ENCODE data around the gene SRRM4.

Gene SRRM4, protein sequence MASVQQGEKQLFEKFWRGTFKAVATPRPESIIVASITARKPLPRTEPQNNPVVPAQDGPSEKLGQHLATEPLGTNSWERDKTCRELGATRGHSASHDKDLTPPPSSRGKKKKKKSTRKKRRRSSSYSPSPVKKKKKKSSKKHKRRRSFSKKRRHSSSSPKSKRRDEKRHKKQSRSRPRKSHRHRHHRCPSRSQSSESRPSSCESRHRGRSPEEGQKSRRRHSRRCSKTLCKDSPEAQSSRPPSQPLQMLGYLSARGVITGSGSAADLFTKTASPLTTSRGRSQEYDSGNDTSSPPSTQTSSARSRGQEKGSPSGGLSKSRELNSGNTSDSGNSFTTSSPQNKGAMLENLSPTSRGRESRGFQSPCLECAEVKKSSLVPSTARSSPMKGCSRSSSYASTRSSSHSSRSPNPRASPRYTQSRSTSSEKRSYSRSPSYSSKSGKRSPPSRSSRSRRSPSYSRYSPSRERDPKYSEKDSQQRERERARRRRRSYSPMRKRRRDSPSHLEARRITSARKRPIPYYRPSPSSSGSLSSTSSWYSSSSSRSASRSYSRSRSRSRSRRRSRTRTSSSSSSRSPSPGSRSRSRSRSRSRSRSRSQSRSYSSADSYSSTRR

DNA sequence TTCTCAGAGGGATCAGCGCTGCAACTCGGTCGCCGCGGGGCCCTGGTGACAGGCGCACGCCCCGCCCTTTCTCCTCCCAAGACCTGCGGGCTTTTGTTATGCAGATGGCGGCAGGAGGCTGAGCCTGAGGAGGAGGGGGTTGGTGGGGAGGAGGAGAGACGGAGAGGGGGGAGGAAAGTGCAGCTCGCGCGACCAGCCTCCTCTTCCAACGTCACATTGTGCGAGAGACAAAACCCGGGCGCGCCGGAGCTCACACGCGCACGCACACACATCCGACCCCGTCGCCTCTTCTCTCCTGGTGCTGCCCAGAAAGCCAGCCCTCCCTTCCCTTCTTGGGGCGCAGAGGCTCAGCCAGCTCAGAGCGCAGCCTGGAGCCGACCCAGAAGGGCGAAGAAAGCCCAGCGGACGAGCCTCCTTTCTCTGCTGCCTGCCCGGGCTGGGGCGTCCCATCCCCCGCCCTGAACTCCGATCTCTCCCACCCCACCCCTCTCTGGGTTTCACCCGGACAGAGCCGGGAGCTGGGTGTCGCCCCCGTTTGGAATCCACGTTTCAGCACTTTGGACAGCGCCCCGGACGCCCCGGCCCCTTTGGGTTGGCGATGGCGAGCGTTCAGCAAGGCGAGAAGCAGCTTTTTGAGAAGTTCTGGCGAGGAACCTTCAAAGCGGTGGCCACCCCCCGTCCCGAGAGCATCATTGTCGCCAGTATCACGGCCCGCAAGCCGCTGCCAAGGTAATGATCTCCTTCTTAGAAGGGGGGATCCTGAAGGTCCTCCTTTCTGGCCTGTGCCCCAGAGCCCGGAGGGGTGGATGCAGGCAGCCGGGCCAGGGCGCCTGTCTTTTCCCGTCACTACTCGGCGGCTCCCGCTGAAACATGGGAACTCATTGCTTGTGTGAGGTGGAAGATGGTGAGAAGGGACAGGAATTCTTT is at the start of gene SRRM4:
Gene SRRM4, plus strand, starts transcription at position 257 of the 927 bp plus-strand sequence. Its CDS starts 342 bp downstream, at position 599.
- TF ChIP-seq, protein P1, sequence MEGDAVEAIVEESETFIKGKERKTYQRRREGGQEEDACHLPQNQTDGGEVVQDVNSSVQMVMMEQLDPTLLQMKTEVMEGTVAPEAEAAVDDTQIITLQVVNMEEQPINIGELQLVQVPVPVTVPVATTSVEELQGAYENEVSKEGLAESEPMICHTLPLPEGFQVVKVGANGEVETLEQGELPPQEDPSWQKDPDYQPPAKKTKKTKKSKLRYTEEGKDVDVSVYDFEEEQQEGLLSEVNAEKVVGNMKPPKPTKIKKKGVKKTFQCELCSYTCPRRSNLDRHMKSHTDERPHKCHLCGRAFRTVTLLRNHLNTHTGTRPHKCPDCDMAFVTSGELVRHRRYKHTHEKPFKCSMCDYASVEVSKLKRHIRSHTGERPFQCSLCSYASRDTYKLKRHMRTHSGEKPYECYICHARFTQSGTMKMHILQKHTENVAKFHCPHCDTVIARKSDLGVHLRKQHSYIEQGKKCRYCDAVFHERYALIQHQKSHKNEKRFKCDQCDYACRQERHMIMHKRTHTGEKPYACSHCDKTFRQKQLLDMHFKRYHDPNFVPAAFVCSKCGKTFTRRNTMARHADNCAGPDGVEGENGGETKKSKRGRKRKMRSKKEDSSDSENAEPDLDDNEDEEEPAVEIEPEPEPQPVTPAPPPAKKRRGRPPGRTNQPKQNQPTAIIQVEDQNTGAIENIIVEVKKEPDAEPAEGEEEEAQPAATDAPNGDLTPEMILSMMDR (IDR thresholded peaks at IDR 0.05; ENCODE audit: low read depth, low read length): no peak

DNA sequence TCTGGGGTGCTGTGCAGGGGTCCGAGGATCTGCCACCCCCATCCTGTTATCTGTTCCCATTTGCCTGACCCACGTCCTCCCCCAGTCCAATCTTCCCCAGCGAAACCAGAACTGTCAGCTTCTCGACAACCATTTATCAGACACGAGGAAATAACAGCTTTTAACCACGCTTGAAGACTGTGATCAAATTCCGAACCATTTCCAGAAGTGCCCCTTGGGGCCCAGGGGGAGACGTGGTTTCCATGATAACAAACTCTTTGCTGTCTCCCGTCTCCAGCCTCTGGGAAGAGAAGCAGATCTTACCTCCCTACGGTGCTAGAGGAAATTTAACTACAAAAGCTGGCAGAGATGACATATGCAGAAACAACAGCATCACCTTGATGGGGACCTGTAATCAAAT is 35.1 kb upstream of the SRRM4 start:
- TF ChIP-seq, protein P1 (IDR thresholded peaks at IDR 0.05; ENCODE audit: low read depth, low read length): no peak
- H3K4me3 ChIP-seq (ENCODE audit: low read depth, low read length): no peak overlapping the region

More for the DNA sequence above, at the start of gene SRRM4:
- H3K4me3 ChIP-seq (ENCODE audit: low read depth, low read length): no peak within 1 kb of the TSS

DNA sequence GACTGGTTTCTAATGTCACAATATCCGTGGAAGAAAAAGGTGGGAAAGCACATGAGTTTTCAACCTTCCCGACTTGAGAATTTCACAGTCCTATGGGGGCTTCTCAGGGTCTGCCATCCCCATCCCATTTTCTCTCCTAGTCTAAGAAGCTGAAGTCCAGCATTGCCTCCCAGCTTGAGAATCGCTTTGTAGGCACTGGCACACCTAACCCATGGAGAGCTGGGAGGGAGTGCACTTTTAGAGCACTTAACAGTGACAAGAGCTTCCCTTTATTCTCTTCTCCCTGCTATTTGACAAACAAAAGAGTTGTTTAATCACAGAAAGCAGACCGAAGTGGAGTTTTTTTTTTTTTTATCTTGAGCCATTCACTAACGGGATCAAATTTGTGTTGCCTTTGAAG is 22.8 kb upstream of the SRRM4 start:
- TF ChIP-seq, protein P1 (IDR thresholded peaks at IDR 0.05; ENCODE audit: low read depth, low read length): no peak

DNA sequence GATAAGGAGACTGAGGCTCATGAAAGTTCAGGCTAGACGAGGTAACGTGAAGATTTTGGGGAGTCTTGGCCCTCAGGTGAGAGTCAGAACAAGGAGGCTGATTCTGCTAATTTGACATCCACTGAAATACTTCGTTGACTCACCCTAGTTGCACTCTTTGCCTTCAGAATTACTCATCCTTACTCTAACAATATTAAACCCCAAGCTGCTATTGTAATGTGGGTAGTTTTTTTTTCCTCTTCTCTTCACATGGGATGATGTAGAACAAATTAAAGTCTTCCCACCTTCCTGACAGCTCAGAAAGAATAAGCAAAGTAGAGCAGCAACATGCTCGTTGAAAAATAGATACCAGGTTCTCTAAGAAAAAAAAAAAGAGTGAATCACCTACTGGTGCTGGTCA is 22.0 kb upstream of the SRRM4 start:
- H3K4me3 ChIP-seq (ENCODE audit: low read depth, low read length): no peak overlapping the region
- TF ChIP-seq, protein P1 (IDR thresholded peaks at IDR 0.05; ENCODE audit: low read depth, low read length): no peak

More for the DNA sequence above, 22.8 kb upstream of the SRRM4 start:
- H3K4me3 ChIP-seq (ENCODE audit: low read depth, low read length): no peak overlapping the region

DNA sequence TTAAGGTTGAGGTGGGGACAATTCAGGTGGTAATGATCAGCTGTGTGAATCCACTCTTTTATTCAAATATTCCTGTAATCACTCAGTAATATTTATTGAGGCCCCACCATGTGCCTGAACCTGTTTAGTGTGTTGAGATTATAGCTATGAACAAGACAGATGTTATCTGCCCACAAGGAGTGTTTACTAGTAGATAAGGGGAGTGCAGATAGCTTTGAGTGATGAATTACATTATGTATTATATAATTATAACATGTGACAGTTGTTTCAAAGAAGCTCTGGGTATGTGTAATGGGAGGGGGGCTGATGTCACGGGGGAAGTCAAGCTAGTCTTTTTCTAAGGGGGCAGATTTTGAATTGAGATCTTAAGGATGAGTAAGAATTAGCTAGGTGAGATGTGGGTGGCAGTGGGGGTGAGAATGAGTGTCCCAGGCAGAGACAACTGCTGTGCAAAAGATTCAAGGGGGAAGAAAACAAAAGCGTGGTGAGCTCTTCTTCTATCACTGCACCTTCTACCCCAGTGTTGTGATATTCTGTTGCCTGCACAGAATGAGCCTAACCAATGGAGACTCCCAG is 21.3 kb upstream of the SRRM4 start:
- TF ChIP-seq, protein P1 (IDR thresholded peaks at IDR 0.05; ENCODE audit: low read depth, low read length): no peak
- H3K4me3 ChIP-seq (ENCODE audit: low read depth, low read length): no peak overlapping the region

DNA sequence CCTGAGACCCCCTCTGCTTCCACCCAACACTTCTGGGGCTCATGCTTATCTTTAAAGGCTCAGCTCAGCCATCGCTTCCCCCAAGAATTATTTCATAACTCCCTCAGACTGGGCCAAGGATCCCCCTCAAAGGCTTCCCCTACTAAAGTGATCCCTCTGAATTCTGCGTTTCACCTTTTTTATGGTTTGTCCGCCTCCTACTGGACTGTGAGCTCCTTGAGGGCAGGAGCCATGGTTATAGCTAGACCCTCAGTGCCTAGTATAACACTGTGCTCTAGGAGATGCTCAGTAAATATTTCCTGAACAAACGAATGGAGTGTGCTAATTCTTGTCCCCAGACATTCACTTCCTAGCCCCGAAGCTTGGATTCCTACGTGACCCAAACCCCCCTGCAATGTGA is 20.5 kb upstream of the SRRM4 start:
- TF ChIP-seq, protein P1 (IDR thresholded peaks at IDR 0.05; ENCODE audit: low read depth, low read length): no peak
- no peak overlapping the region for H3K4me3 ChIP-seq (ENCODE audit: low read depth, low read length)

Data from WI38 (cell line).